GM21381 (cell line): ENCODE results near the gene CDK5RAP1.
"Not testable (repeated sequence)": the region's sequence is repeated elsewhere in the genome, so short reads cannot be mapped to it uniquely, and the experiment has no call there.

Experiments used
- ATAC-seq: cut with Tn5 transposase; IDR thresholded peaks from one replicate; pipeline ENCODE4 v1.9.1; 2021; ENCODE audit warnings: mild to moderate bottlenecking, moderate library complexity; ENCODE audit not compliant: unreplicated experiment

Gene CDK5RAP1, protein sequence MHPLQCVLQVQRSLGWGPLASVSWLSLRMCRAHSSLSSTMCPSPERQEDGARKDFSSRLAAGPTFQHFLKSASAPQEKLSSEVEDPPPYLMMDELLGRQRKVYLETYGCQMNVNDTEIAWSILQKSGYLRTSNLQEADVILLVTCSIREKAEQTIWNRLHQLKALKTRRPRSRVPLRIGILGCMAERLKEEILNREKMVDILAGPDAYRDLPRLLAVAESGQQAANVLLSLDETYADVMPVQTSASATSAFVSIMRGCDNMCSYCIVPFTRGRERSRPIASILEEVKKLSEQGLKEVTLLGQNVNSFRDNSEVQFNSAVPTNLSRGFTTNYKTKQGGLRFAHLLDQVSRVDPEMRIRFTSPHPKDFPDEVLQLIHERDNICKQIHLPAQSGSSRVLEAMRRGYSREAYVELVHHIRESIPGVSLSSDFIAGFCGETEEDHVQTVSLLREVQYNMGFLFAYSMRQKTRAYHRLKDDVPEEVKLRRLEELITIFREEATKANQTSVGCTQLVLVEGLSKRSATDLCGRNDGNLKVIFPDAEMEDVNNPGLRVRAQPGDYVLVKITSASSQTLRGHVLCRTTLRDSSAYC

DNA sequence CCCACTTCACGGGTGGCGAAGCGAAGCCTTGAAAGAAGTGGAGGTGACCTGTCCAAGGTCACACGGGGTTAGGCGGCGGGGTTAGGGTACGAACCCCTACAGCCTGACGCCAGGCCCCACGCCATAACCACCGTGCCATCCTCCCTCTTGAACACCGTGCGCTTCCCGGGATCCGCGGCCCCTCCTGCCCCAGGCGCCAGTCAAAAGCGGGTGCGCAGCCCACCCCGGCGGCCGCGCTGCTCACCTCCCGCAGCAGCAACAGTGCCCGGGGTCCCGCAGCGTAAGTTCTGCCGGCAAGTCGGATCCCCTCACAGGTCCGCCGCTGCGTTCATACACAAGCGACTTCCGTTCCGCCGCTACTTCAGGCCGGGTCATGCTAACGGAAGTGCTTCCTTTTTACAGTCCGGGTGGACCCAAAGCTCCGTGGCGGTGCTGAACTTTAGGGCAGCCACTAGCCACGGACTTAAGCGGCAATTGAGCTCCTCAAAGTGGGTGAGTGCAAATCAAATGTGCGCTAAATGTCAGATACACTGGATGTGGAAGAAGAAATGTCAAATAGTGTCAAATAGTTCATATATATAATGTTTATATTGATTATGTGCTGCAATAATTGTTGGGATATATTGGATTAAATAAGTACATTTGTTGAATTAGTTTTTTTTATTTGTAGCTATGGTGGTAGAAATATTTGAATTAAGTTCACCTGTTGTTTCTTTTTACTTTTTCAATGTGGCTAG is at the start of gene CDK5RAP1:
Gene CDK5RAP1, minus strand, starts transcription at position 336 of the 737 bp plus-strand sequence. CDS start 4,455 bp downstream, outside the sequence.
- no peak for ATAC-seq

- no peak for ATAC-seq
Observed at GRCh38 chr20:33450867-33451266, 49.5 kb upstream of the CDK5RAP1 start.

DNA sequence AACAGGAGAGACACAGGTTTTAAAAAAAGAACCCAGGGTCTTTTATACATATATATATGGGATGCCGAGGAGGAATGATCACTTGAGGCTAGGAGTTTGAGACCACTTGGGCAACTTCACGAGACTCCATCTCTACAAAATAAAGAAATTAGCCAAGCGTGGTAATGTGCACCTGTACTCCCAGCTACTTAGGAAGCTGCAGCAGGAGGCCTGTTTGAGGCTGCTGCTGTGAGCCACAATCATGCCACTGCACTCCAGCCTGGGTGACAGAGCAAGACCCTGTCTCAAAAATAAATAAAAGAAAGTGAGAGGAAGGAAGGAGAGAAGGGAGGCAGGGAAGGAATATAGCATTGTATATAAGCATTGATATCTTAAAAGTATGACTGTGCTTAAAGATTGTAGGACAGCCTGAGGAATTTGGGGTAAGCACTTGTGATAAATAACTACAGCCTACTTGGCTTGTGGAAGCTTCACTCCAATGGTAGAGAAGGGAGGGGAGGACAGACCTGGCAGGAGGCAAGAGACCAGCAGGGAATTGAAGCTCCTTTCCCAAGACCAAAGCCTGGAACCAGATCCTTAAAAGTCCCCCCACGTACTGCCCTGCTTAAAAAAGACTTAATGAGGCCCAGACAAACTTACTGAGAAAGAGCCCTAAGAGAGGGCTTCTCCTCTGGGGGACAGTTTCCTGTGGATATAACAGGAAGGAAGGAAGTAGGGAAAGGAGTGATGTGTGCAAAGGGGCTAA is 44.7 kb upstream of the CDK5RAP1 start:
- no peak for ATAC-seq

GRCh38 chr20:33444797-33445560 is 43.7 kb upstream of the CDK5RAP1 start:
- ATAC-seq, result no peak

DNA sequence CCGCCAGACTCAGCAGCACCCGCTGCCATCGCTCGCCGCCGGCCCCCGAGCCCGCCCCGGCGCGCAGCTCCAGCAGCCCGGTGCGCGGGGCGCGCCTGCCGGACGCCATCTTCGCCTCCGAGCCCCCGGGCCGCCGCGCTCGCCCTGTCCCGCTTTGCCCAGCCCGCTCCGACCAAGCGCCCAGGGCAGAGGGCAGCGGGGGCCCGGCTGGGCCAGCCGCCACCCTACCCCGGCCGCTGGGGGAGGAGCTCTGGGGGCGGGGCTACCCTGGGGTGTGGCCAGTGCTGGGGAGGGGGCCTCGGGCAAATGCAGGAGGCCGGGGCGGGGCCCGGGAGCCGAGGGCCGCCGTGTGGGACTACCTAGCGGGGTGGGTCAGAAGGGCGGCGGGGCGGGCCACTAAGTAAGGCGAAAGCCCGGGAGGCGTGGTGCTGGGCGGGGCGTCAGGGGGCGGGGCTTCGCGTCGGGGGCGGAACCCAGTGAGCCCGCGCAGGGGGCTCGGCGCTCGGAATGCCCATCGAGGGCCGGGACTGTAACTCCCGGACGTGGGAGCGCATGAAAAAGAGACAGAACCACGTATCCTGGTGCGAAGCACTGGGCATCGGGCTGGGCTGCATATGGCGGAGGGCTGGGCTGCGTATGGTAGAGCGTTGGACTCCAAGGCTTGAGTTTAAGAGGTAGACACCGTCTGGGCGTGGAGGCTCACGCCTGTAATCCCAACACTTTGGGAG is 42.4 kb upstream of the CDK5RAP1 start, which contains the start of gene SNTA1:
Gene SNTA1, minus strand, starts transcription at position 252 of the 728 bp plus-strand sequence. Its CDS starts 143 bp downstream, at position 109.
- ATAC-seq, result peak; percentile 87

- no peak for ATAC-seq
Observed at GRCh38 chr20:33443006-33443511, 41.7 kb upstream of the CDK5RAP1 start.

DNA sequence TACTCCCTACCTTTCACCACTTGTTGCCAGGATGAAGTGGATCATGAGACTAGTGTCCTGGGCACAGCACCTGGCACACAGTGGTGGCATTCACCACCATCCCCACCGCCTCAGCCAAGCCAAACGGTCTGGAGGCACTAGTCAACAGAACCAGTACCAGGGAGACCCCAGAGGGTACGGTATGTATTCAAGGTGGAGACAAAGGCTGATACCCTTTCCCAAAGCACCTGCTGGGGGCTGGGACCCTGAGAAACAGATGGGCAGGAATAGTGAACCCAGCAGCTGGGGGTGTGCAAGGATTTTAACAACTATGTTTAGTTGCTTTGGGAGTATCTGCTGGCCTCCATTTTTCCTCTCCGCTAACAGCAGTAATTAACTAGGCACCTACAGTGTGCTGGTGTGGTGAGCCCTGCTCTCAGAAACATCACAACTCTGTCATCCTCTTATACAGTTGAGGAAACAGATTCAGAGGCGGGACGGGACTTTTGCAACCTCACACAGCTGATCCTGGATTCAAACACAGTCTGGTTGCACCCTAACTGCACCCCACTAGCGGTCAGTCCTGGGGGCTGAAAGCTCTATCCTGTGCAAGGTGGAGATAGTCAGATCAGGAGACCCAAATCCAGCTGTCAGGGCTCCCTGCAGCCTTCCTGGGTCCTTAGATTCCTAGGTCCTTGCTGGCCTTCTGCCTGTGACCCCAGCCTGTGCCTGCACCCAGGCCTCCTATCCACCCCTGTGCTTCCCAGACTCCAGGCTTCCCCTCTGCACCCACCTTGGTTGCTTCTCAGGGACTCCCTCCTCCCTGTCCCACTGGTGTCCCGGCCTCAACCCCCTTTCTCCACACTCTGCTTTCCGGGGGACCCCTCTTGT is 41.1 kb upstream of the CDK5RAP1 start:
- no peak for ATAC-seq

- ATAC-seq, result no peak
Observed at GRCh38 chr20:33441142-33441955, 40.0 kb upstream of the CDK5RAP1 start.

DNA sequence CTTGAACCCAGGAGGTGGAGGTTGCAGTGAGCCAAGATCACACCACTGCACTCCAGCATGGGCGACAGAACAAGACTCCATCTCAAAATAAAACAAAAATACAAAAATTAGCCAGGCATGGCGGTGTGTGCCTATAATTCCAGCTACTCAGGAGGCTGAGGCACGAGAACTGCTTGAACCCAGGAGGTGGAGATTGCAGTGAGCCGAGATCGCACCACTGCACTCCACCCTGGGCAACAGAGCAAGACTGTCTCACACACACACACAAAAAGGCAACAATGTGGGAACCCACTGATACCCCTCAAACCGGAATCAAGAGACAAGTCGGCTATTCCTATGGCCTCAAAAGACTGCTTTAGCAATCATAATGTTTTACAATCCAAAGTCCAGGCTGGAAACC is 39.2 kb upstream of the CDK5RAP1 start:
- ATAC-seq, result not testable (repeated sequence)

- no peak for ATAC-seq
Observed at GRCh38 chr20:33438481-33438880, 37.2 kb upstream of the CDK5RAP1 start.

GRCh38 chr20:33437141-33437911 is 36.0 kb upstream of the CDK5RAP1 start:
- no peak for ATAC-seq

GRCh38 chr20:33434434-33434833 is 33.1 kb upstream of the CDK5RAP1 start:
- ATAC-seq, result no peak

DNA sequence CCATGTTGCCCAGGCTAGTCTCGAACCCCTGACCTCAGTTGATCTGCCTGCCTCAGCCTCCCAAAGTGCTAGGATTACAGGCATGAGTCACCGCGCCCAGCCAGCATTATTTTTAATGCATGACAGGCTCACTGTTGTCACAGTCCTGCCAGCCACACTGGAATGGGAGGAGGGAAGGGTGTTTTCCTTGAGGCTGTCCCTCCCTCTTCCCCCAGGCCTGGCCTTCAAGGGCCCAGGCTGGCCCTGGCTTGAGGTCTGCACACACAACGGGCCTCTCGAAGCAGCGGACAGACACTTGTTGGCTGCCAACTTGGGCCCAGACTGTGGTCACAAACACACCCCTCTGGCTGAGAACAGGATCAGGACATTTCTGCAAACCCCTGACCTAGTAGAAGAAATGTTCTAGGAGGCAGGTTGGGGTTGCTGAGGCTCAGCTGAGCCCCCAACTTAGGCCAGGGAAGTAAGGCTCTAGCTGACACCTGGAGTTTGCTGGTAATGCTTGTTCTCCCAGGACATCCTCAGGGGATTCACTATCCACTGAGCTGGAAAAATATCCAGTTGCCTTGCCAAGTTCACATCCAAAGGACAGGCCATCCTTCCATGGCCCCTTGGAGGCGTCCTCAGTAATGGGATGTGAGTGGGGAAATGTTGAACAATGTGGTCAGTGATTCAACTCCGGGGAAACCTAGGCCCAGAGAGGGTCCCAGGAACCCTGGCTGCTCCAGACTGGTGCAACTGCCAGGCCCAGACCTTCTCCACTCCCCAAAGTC is 32.3 kb upstream of the CDK5RAP1 start:
- no peak for ATAC-seq

DNA sequence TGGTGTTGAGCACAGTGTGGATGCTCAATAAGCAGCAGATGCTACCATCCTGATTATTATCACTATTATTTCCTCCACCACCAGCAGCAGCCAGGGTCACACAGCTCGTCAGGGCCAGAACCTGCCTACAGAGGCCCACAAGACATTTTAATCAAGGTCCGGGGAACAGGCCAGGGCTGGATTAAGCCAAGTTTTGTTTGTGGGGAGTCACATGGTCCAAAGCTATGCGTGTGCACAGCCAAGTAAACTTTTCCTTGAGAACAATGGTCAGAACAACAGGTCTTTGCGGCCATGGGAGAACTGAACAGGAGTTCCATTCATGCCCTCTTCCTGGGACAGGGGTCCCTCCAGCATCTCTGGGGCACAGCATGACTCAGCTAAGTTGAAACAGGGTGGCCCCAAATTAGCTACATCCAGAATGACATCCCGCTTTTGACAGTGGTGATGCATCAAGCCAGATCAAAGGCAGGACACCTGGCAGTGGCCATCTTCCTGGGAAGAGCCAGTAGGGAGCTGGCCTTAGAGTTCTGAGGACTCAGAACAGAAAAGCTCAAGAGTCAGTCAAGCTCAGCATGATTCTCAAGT is 30.6 kb upstream of the CDK5RAP1 start:
- no peak for ATAC-seq

GRCh38 chr20:33423875-33424274 is 22.6 kb upstream of the CDK5RAP1 start:
- ATAC-seq, result not testable (repeated sequence)
